BLaER1 (cell line): ENCODE results near the gene FOXL3.
"Not testable (repeated sequence)": the region's sequence is repeated elsewhere in the genome, so short reads cannot be mapped to it uniquely, and the experiment has no call there.

ENCODE experiments used
- H3K27ac ChIP-seq: shearing (Covaris generic); formaldehyde crosslinking; 2 replicates; pipeline ENCODE4 v1.8.1; 2022
- H3K27me3 ChIP-seq: shearing (Covaris generic); formaldehyde crosslinking; 2 replicates; pipeline ENCODE4 v1.8.1; 2022
- H3K36me3 ChIP-seq: shearing (Covaris generic); formaldehyde crosslinking; 2 replicates; pipeline ENCODE4 v1.8.1; 2022
- H3K4me1 ChIP-seq: shearing (Covaris generic); formaldehyde crosslinking; 2 replicates; pipeline ENCODE4 v1.8.1; 2022
- H3K4me2 ChIP-seq: shearing (Covaris generic); formaldehyde crosslinking; 2 replicates; pipeline ENCODE4 v1.8.1; 2022
- H3K4me3 ChIP-seq: shearing (Covaris generic); formaldehyde crosslinking; 2 replicates; pipeline ENCODE4 v1.8.1; 2022
- H3K9ac ChIP-seq: shearing (Covaris generic); formaldehyde crosslinking; 2 replicates; pipeline ENCODE4 v1.8.1; 2022
- H3K9me3 ChIP-seq: shearing (Covaris generic); formaldehyde crosslinking; 2 replicates; pipeline ENCODE4 v1.8.1; 2022
- H4K20me1 ChIP-seq: shearing (Covaris generic); formaldehyde crosslinking; 2 replicates; pipeline ENCODE4 v1.8.1; 2022
- Cebpa-rat ChIP-seq: shearing (Covaris generic); IDR thresholded peaks from 2 replicates; pipeline ENCODE4 v1.8.1; 2022

The FOXL3 gene

GRCh38 chr7:260441-261281 is 29.3 kb upstream of the FOXL3 start:
- peaks cover 78% of the 10 kb centered on the region for H3K9me3 ChIP-seq
- peaks cover 64% of the 10 kb centered on the region for H3K36me3 ChIP-seq
- no peak for TF ChIP-seq Cebpa-rat
- H4K20me1 ChIP-seq = no peaks in the 10 kb centered on the region
- peak overlapping the region; percentile 38; the same call in 1 of the 2 replicates for H3K4me3 ChIP-seq
- no peaks in the 10 kb centered on the region for H3K4me1 ChIP-seq
- H3K27me3 ChIP-seq = no peaks in the 10 kb centered on the region
- H3K27ac ChIP-seq = no peak overlapping the region
- H3K9ac ChIP-seq = no peak overlapping the region
- H3K4me2 ChIP-seq = no peak overlapping the region

- H3K27ac ChIP-seq = no peak overlapping the region
- no peaks in the 10 kb centered on the region for H3K4me1 ChIP-seq
- TF ChIP-seq Cebpa-rat = no peak
- no peak overlapping the region for H3K9ac ChIP-seq
- H3K4me3 ChIP-seq = peak overlapping the region; percentile 38; the same call in 1 of the 2 replicates
- no peaks in the 10 kb centered on the region for H4K20me1 ChIP-seq
- no peak overlapping the region for H3K4me2 ChIP-seq
- H3K27me3 ChIP-seq = no peaks in the 10 kb centered on the region
- H3K9me3 ChIP-seq = peaks cover 69% of the 10 kb centered on the region
- peaks cover 55% of the 10 kb centered on the region for H3K36me3 ChIP-seq
These were observed 28.4 kb upstream of the FOXL3 start for GRCh38 chr7:261341-262250.

DNA sequence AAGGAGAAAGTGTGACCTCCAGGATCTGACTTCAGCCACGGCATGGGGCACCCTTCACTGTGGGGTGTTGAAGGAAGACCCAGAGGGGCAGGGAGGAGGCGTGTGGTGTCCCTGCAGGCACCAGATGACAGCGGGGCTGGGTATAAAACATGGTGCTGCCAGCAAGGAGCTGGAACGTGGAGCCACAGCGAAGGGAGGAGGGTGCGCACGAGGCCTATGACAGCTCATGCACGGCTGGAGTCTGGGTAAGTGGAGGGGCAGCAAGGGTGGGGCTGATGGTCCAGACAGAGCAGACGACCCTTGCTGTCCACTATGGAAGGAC is 27.8 kb upstream of the FOXL3 start:
- Histone ChIP-seq H3K4me3 (peak overlapping the region; percentile 29; the same call in 1 of the 2 replicates), H3K4me1 (no peaks in the 10 kb centered on the region), H3K4me2 (no peak overlapping the region), H3K27me3 (no peaks in the 10 kb centered on the region), H3K36me3 (peaks cover 49% of the 10 kb centered on the region), H3K9ac (no peak overlapping the region), H3K9me3 (peaks cover 63% of the 10 kb centered on the region), H3K27ac (no peak overlapping the region), H4K20me1 (no peaks in the 10 kb centered on the region)
- TF ChIP-seq Cebpa-rat = no peak

GRCh38 chr7:262631-263311 is 27.2 kb upstream of the FOXL3 start:
- Histone ChIP-seq H3K36me3 (peaks cover 43% of the 10 kb centered on the region), H3K9me3 (peaks cover 57% of the 10 kb centered on the region), H3K4me3 (peak overlapping the region; percentile 29; the same call in 1 of the 2 replicates)
- H3K27me3 ChIP-seq, H3K27ac ChIP-seq, H3K4me2 ChIP-seq, H4K20me1 ChIP-seq, H3K4me1 ChIP-seq, H3K9ac ChIP-seq: not testable (repeated sequence)

GRCh38 chr7:263483-264351 is 26.3 kb upstream of the FOXL3 start:
- not testable (repeated sequence) for H3K4me2 ChIP-seq

DNA sequence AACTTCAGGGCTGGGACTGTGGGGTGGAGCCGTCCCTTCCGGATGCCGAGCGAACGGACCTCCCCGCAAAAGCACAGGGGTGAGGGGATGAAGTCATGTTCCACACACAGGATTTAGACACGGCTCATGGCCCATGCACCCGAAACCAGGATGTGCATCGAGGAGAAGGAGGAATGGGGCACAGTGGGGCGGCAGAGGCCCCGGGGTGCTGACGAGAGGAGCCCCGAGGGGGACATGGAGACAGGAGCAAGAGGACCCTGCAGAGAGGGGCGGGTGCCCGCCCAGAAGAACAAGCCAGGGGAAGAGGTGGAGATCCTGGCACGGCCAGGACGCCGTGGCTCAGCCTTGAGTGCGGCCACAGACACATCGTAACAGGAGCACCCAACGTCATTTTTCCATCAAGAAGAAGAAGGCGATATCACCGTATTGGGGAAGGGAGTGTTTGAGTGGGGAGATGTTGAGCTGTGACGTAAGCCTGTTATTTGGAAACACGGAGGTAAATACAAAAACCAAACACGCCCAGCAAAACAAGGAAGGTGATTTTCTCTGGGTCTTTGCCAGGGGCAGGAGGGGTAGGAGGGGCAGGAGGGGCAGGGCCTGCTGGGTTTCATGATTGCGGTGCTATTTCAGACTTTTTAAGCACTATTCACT is 25.3 kb upstream of the FOXL3 start:
- peaks cover 38% of the 10 kb centered on the region for H3K9me3 ChIP-seq

More at GRCh38 chr7:263483-264351, 26.3 kb upstream of the FOXL3 start:
- Histone ChIP-seq H3K9me3 (peaks cover 48% of the 10 kb centered on the region), H3K36me3 (peaks cover 34% of the 10 kb centered on the region), H3K27ac (0 out of 2 replicates have a peak overlapping the region, but pooled peaks have one; percentile 44)
- H4K20me1 ChIP-seq, H3K4me1 ChIP-seq, H3K4me3 ChIP-seq, H3K27me3 ChIP-seq, H3K9ac ChIP-seq: not testable (repeated sequence)

GRCh38 chr7:265192-265997 is 24.6 kb upstream of the FOXL3 start:
- no peak overlapping the region for H3K4me2 ChIP-seq
- H3K9me3 ChIP-seq = peaks cover 31% of the 10 kb centered on the region
- 0 out of 2 replicates have a peak overlapping the region, but pooled peaks have one; percentile 2 for H3K9ac ChIP-seq
- H3K36me3 ChIP-seq = peaks cover 17% of the 10 kb centered on the region
- H3K27ac ChIP-seq = no peak overlapping the region
- H3K27me3 ChIP-seq = no peaks in the 10 kb centered on the region
- TF ChIP-seq Cebpa-rat = no peak
- H3K4me1 ChIP-seq = no peaks in the 10 kb centered on the region
- no peaks in the 10 kb centered on the region for H4K20me1 ChIP-seq
- H3K4me3 ChIP-seq = no peak overlapping the region

More for the DNA sequence above, 25.3 kb upstream of the FOXL3 start:
- no peak overlapping the region for H3K9ac ChIP-seq
- H4K20me1 ChIP-seq = no peaks in the 10 kb centered on the region
- no peaks in the 10 kb centered on the region for H3K27me3 ChIP-seq
- no peak for TF ChIP-seq Cebpa-rat
- H3K4me3 ChIP-seq = no peak overlapping the region
- no peak overlapping the region for H3K27ac ChIP-seq
- H3K36me3 ChIP-seq = peaks cover 24% of the 10 kb centered on the region
- H3K4me1 ChIP-seq = no peaks in the 10 kb centered on the region
- no peak overlapping the region for H3K4me2 ChIP-seq
